ENCODE results near the gene GSPT1.
A peak's percentile ranks its signal among the peaks of the same experiment; 100 is the strongest.
"Not testable (repeated sequence)": the region's sequence is repeated elsewhere in the genome, so short reads cannot be mapped to it uniquely, and the experiment has no call there.

The GSPT1 gene

GRCh38 chr16:11857161-11857560 is 58.6 kb downstream of the GSPT1 start:
- no peak for DNase-seq (ENCODE audit: low read depth in 2 of 2)

DNA sequence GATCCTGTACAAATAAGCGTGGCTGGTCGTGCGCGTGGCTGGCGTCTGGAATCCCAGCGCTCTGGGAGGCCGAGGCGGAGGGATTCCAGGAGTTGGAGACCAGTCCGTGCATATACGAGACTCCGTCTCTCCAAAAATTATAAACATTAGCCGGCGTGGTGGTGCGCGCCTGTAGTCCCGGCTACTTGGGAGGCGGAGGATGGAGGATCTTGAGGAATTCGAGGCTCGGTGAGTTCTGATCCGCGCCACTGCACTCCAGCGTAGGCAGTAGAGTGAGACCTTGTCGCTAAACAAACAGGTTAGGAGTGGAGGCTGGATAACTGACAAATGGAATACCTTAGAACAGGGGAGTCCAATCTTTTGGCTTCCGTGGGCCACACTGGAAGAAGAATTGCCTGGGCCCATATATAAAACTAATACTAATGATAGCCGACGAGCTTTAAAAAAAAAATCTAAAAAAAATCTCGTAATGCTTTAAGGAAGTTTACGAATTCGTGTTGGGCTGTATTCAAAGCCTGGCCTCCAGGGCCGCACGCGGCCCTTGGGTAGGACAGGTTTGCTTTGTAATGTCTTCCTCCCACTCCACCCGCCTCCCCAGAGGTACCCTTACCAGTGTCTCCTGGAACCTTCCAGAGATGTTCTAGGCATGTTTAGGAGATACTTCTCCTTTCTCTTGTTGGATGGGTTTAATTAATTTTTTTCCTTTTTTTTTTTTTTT is 63.5 kb downstream of the GSPT1 start:
- no peak for DNase-seq (ENCODE audit: low read depth in 2 of 2)

GRCh38 chr16:11851294-11852091 is 64.3 kb downstream of the GSPT1 start, which contains the start of gene RSL1D1:
RSL1D1 (minus strand) TSS chr16:11851542; CDS start chr16:11851512, 30 bp downstream.
- DNase-seq (ENCODE audit: low read depth in 2 of 2): peak; percentile 84 to 85

- DNase-seq (ENCODE audit: low read depth in 2 of 2): no peak
Observed at GRCh38 chr16:11848842-11849241, 66.9 kb downstream of the GSPT1 start.

- DNase-seq (ENCODE audit: low read depth in 2 of 2): no peak
Observed at GRCh38 chr16:11844499-11844898, 71.3 kb downstream of the GSPT1 start.

DNA sequence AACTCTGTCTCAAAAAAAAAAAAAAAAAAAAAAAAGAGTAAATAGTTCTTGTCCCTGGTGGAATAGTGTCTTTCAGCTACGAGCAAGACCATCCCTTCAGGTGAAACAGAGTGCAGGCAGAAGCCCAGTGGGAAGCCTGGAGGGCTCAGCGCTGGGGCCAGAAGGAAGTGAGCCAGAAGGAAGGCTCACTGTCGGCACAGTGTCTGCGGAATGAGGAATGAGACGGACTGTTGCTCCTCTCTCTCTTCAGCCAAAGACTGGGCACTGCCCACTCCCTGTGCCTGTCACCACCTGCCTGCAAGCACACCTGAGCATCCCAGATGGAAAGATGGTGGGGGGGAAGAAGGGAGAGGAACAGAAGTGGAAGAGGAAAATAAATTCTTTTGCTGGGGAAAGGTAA is 71.9 kb downstream of the GSPT1 start:
- DNase-seq (ENCODE audit: low read depth in 2 of 2): no peak

GRCh38 chr16:11843206-11843605 is 72.5 kb downstream of the GSPT1 start:
- no peak for DNase-seq (ENCODE audit: low read depth in 2 of 2)

GRCh38 chr16:11841026-11841425 is 74.7 kb downstream of the GSPT1 start:
- DNase-seq (ENCODE audit: low read depth in 2 of 2): no peak

GRCh38 chr16:11836650-11837244 is 79.0 kb downstream of the GSPT1 start:
- DNase-seq (ENCODE audit: low read depth in 2 of 2): no peak

- DNase-seq (ENCODE audit: low read depth in 2 of 2): no peak
Observed at GRCh38 chr16:11835891-11836649, 79.7 kb downstream of the GSPT1 start.

DNA sequence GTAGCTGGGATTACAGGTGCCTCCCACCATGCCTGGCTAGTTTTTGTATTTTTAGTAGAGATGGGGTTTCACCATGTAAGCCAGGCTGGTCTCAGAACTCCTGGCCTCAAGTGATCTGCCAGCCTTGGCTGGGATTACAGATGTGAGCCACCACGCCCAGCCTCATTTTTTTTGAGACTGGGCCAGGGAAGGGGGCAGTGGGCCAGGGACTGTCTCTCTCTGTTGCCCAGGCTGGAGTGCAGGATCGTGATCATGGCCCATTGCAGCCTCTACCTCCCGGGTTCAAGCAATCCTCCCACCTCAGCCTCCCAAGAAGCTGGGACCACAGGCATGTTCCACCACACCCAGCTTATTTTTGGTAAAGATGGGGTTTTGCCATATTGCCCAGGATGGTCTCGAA is 80.4 kb downstream of the GSPT1 start:
- DNase-seq (ENCODE audit: low read depth in 2 of 2): no peak

GRCh38 chr16:11833951-11834695 is 81.6 kb downstream of the GSPT1 start:
- DNase-seq (ENCODE audit: low read depth in 2 of 2): no peak

DNA sequence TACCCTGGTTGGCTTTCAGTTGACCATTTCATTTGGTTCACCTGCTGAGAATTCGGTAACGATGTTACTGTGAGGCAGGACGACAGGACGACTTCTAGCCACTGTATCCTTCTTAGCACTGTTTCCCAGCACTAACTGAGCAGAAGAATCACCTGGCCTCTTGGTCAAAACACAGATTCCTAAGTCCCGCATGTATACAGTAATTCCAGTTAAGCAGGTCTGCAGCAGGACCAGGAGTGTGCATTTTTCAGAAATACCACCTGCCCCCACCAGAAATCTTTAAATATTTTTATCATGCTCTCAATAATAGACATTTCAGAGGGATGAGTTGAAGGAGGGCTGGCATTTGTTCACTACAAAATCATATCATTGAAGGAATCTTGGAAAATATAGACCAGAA is 87.1 kb downstream of the GSPT1 start:
- DNase-seq (ENCODE audit: low read depth in 2 of 2): no peak

GRCh38 chr16:11825520-11826165 is 90.1 kb downstream of the GSPT1 start:
- DNase-seq (ENCODE audit: low read depth in 2 of 2): not testable (repeated sequence)

GRCh38 chr16:11824362-11824761 is 91.4 kb downstream of the GSPT1 start:
- no peak for DNase-seq (ENCODE audit: low read depth in 2 of 2)

- DNase-seq (ENCODE audit: low read depth in 2 of 2): not testable (repeated sequence)
Observed at GRCh38 chr16:11823645-11824044, 92.1 kb downstream of the GSPT1 start.

GRCh38 chr16:11819798-11820197 is 96.0 kb downstream of the GSPT1 start:
- no peak for DNase-seq (ENCODE audit: low read depth in 2 of 2)

DNA sequence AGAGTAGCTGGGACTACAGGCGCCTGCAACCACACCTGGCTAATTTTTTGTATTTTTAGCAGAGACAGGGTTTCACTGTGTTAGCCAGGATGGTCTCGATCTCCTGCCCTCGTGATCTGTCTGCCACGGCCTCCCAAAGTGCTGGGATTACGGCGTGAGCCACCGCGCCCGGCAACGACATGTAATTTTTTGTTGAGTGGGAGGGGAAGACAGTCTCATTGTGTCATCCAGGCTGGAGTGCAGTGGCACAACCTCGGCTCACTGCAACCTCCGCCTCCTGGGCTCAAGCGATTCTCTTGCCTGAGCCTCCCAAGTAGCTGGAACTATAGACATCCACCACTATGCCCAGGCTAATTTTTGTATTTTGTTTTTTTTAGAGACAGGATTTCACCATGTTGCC is 96.8 kb downstream of the GSPT1 start:
- DNase-seq (ENCODE audit: low read depth in 2 of 2): not testable (repeated sequence)
